HAP-1 (cell line): ENCODE measurements around the gene BCAS3.

Source experiments
- DNase-seq, 2 experiments: peaks; one replicate each; pipeline ENCODE4 v3.0.0-alpha.2; 2016 to 2020; ENCODE audit warnings: low spot score in 2 of 2
- H3K27me3 ChIP-seq: fragments of 250-450 bp; sonication (Bioruptor Pico); 2 replicates; pipeline ENCODE4 v1.5.1; 2020; ENCODE audit warnings: low read depth, mild to moderate bottlenecking, moderate library complexity
- H3K36me3 ChIP-seq: fragments of 250-450 bp; sonication (Bioruptor Pico); replicated peaks from 2 replicates; pipeline ENCODE4 v1.5.1; 2020; ENCODE audit warnings: mild to moderate bottlenecking
- H3K4me1 ChIP-seq: fragments of 250-450 bp; sonication (Bioruptor Pico); 2 replicates; pipeline ENCODE4 v1.5.1; 2020; ENCODE audit warnings: mild to moderate bottlenecking
- H3K4me3 ChIP-seq: fragments of 250-450 bp; sonication (Bioruptor Pico); 2 replicates; pipeline ENCODE4 v1.5.1; 2020; ENCODE audit warnings: mild to moderate bottlenecking, moderate library complexity
- H3K9me3 ChIP-seq: fragments of 250-450 bp; sonication (Bioruptor Pico); 2 replicates; pipeline ENCODE4 v1.5.1; 2020; ENCODE audit warnings: mild to moderate bottlenecking, moderate library complexity
- in situ Hi-C: fragments of 300-500 bp; cut with MboI; formaldehyde crosslinking; loops from 3 replicates; pipeline ENCODE4 v1.14.3; 2020; ENCODE audit warnings: low sequenced_read_pairs, inconsistent platforms, mixed read lengths

Gene BCAS3

GRCh38 chr17:61126473-61127249 lies 449.0 kb downstream of the BCAS3 start:
- Histone ChIP-seq H3K4me1 (no peaks in the 10 kb centered on the region), H3K9me3 (no peaks in the 10 kb centered on the region), H3K4me3 (no peak overlapping the region), H3K36me3 (no peaks in the 10 kb centered on the region), H3K27me3 (no peaks in the 10 kb centered on the region)
- no peak for DNase-seq
- in situ Hi-C loops = no loop called here

- no peak for DNase-seq
- Histone ChIP-seq H3K36me3 (no peaks in the 10 kb centered on the region), H3K4me1 (no peaks in the 10 kb centered on the region), H3K9me3 (no peaks in the 10 kb centered on the region), H3K4me3 (no peak overlapping the region), H3K27me3 (no peaks in the 10 kb centered on the region)
- in situ Hi-C loops = no loop called here
Observed at GRCh38 chr17:61127960-61128359, 450.3 kb downstream of the BCAS3 start.

- no peaks in the 10 kb centered on the region for H3K4me1 ChIP-seq
- H3K4me3 ChIP-seq = no peak overlapping the region
- no peaks in the 10 kb centered on the region for H3K27me3 ChIP-seq
- no peak for DNase-seq
- no peaks in the 10 kb centered on the region for H3K9me3 ChIP-seq
- in situ Hi-C loops = no loop called here
- no peaks in the 10 kb centered on the region for H3K36me3 ChIP-seq
Observed at GRCh38 chr17:61128661-61129115, 451.0 kb downstream of the BCAS3 start.

DNA sequence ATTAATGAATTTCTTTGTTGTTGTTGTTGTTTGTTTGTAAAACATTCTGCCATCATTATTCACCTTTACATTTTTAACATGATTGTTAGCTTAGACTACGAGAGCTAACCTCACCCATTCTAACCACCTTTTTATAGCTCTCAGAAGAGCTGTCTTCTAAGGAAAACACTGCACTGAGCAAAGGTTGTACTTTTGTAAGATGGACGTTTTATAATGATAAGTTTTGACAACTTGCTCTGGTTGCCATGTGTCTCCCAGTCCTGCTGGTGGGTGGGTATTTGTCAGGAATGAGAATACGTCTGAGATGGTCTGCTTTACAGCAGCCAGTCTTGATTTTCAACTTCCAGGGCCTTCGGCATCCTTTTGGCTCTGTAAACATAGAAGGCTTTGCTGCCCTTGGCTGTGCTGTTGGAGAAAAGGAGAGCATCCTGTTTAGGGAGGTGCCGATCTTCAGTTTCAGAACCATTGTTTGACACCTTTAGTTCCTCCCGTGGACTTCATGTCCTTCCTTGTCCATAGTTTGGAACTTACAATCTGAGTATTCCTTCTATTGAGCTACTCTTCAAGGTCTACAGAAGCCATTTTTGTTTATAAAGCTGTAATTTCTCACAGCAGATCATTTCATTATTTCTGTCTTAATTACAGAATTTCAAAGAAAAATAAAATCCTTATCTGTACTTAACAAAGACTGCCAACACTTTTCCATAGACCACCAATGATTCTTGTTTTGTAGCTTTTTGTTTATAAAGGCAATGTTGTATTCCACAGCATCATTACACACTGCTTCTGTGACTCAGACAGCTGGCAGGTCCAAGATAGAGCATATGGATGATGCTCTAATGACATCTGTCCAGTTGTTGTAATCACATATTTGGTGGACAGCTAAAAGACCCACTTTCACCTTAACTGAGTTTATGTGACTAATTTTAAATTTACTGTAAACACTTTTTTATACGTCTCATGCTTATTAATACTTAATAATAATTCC lies 451.9 kb downstream of the BCAS3 start:
- no peaks in the 10 kb centered on the region for H3K27me3 ChIP-seq
- in situ Hi-C loops = no loop called here
- no peak for DNase-seq

GRCh38 chr17:61130330-61130729 lies 452.7 kb downstream of the BCAS3 start:
- Histone ChIP-seq H3K9me3 (no peaks in the 10 kb centered on the region), H3K36me3 (no peaks in the 10 kb centered on the region), H3K4me1 (no peaks in the 10 kb centered on the region), H3K27me3 (no peaks in the 10 kb centered on the region), H3K4me3 (no peak overlapping the region)
- in situ Hi-C loops = no loop called here
- no peak for DNase-seq

More for the DNA sequence above, 451.9 kb downstream of the BCAS3 start:
- Histone ChIP-seq H3K4me3 (no peak overlapping the region), H3K36me3 (no peaks in the 10 kb centered on the region), H3K4me1 (no peaks in the 10 kb centered on the region), H3K9me3 (no peaks in the 10 kb centered on the region)

GRCh38 chr17:61131585-61131984 lies 453.9 kb downstream of the BCAS3 start:
- no peak for DNase-seq
- in situ Hi-C loops = no loop called here

GRCh38 chr17:61132524-61132923 lies 454.9 kb downstream of the BCAS3 start:
- Histone ChIP-seq H3K9me3 (no peaks in the 10 kb centered on the region), H3K4me1 (no peaks in the 10 kb centered on the region), H3K36me3 (no peaks in the 10 kb centered on the region), H3K4me3 (no peak overlapping the region), H3K27me3 (no peaks in the 10 kb centered on the region)
- in situ Hi-C loops = no loop called here
- DNase-seq = no peak

More at GRCh38 chr17:61131585-61131984, 453.9 kb downstream of the BCAS3 start:
- H3K4me1 ChIP-seq = no peaks in the 10 kb centered on the region
- H3K4me3 ChIP-seq = no peak overlapping the region
- no peaks in the 10 kb centered on the region for H3K27me3 ChIP-seq
- H3K36me3 ChIP-seq = no peaks in the 10 kb centered on the region
- H3K9me3 ChIP-seq = no peaks in the 10 kb centered on the region

DNA sequence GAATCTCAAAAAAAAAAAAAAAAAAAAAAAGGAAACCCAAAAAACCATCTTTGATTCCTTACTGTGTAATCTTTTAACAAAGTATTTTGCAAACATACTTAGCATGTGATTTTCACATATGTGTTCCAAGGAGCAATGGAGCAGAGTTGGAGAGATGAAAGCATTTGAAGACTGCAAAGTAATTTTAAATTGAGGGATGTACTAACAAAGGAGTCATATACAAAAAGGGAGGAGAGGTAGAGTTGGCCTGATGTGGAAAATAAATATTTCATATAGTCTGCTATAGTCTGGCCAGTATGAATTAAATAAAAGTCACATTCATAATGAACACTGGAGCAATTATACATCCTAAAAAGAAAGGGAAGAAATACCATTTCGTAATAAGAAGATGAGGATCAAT lies 456.2 kb downstream of the BCAS3 start:
- DNase-seq = no peak
- no peaks in the 10 kb centered on the region for H3K27me3 ChIP-seq
- H3K4me1 ChIP-seq = no peaks in the 10 kb centered on the region
- H3K4me3 ChIP-seq = no peak overlapping the region
- in situ Hi-C loops = no loop called here
- H3K36me3 ChIP-seq = no peaks in the 10 kb centered on the region
- no peaks in the 10 kb centered on the region for H3K9me3 ChIP-seq

DNA sequence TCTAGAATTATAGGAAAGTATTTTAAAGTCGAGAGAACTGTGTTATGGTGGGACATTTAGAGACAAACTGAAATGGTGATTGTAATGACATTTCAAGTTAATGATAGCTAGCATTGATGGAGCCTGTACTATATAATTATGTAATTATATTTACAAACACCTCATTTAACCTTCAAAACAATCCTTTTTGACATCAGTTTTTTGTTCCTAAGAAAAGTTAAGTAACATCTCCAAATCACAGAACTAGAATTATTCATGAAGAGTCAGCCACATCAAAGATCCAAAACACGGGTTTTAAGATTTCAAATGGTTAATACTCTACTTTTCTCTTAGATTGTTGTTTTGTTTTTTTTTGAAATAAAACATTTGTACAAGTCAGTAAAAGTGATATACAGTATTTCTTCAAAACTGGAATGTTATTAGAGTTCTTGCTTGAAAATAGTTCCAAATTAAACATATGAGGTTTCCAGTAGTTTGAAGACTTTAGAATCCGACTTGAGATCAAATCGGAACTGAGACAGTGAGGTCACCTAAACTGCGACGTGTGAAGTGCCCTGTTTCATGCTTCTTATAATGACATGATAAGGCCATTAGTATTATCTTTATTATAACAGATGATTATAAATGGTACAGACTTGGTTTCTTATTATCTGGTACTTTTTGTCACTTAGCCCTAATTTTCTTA lies 457.0 kb downstream of the BCAS3 start:
- no peak for DNase-seq
- Histone ChIP-seq H3K4me1 (no peaks in the 10 kb centered on the region), H3K36me3 (no peaks in the 10 kb centered on the region), H3K4me3 (no peak overlapping the region), H3K27me3 (no peaks in the 10 kb centered on the region), H3K9me3 (no peaks in the 10 kb centered on the region)
- in situ Hi-C loops = no loop called here

DNA sequence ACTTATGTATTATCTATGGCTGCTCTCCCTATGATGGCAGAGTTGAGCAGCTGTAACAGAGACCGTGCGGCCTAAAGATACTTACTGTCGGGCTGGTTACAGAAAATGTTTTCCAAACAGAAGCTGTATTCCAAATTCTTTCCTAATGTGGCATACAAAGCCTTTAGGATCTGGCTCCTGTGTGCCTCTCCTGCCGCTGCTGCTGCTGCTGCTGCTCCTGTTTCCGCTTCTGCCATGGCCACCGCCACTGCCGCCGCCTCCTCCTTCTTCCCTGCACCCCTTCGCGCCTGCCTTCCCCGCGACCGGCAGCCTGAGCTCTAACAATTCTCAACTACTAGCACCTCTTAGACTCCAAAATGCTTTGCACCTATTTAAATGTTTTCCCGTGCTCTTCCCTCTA lies 458.1 kb downstream of the BCAS3 start:
- H3K36me3 ChIP-seq = no peaks in the 10 kb centered on the region
- H3K9me3 ChIP-seq = no peaks in the 10 kb centered on the region
- no peaks in the 10 kb centered on the region for H3K4me1 ChIP-seq
- H3K27me3 ChIP-seq = no peaks in the 10 kb centered on the region
- in situ Hi-C loops = no loop called here
- no peak for DNase-seq
- no peak overlapping the region for H3K4me3 ChIP-seq

DNA sequence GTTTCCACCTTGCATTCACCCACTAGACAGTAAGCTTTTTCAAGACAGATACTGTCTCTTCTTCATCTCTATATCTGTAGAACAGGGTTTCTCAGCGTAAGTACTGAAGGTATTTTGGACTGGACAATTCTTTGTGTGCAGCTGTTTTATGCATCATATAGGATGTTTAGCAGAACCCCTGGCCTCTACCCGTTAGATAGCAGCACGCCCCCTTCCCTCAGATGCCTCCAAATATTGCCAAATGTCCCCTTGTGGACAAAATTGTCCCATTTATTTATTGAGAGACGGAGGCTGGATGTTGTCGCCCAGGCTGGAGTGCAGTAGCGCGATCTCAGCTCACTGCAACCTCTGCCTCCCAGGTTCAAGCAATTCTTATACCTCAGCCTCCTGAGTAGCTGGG lies 458.6 kb downstream of the BCAS3 start:
- Histone ChIP-seq H3K27me3 (no peaks in the 10 kb centered on the region), H3K4me1 (no peaks in the 10 kb centered on the region), H3K36me3 (no peaks in the 10 kb centered on the region), H3K4me3 (no peak overlapping the region), H3K9me3 (no peaks in the 10 kb centered on the region)
- in situ Hi-C loops = no loop called here
- DNase-seq = no peak

DNA sequence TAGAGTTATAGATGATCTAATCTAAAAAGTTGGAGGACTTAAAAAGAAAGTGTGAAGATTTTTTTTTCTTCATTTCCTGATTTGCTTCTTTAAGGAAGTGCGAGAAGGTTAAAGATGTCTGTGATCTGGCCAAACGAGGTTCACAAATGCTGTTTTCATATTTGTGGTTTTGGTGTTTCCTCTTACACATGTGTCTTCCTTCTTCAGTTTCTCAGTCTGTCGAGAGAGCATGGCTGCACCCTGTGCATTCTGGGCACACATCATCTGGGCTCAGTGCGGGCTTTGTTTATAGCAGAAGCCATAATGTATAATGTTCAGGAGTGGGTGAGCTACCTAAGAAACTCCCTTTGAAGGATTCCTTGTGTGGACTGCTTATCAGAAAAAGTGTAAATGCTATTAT lies 461.6 kb downstream of the BCAS3 start:
- Histone ChIP-seq H3K36me3 (no peaks in the 10 kb centered on the region), H3K4me1 (no peaks in the 10 kb centered on the region), H3K4me3 (no peak overlapping the region), H3K9me3 (no peaks in the 10 kb centered on the region), H3K27me3 (no peaks in the 10 kb centered on the region)
- in situ Hi-C loops = no loop called here
- DNase-seq = no peak

DNA sequence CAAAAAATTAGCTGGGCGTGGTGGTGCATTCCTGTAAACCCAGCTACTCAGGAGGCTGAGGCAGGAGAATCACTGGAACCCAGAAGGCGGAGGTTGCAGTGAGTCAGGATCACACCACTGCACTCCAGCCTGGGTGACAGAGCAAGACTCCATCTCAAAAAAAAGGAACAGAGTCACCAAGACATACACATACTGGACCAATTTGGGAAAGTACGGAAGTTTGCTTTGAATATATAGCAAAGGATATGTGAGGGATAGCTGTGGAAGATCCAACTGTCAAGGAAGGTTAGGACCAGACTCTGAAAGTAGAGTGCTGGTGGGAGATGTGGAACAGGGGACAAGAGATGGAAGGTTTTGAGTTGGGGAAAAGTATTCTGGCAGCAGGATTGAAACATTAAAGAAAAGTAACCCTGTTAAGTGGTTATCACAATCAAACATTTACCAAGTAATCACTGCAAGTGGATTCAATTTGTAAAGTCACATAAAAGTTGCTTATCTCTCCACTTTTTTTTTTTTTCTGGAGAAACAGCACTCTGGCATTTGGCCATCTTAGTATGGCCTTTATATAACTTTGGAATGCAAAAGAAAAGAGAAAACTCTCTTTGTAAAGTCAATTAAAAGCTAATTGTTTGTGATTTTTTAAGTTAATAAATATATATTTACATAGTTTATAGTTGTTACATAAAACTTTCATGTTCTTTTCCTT lies 462.6 kb downstream of the BCAS3 start:
- Histone ChIP-seq H3K4me1 (no peaks in the 10 kb centered on the region), H3K9me3 (no peaks in the 10 kb centered on the region)
- in situ Hi-C loops = no loop called here

More for the DNA sequence above, 462.6 kb downstream of the BCAS3 start:
- no peaks in the 10 kb centered on the region for H3K36me3 ChIP-seq
- no peaks in the 10 kb centered on the region for H3K27me3 ChIP-seq
- H3K4me3 ChIP-seq = no peak overlapping the region
- DNase-seq = no peak
